Stimulated activated naive CD8-positive, alpha-beta T cell treated with anti-CD3 and anti-CD28 coated beads, Interleukin-15, Interleukin-2, amounts not matched to agents 100 U/mL and 50 U/mL, for 24 hours (primary cell): Measurements from ENCODE around the gene COL4A3.
"Not testable (repeated sequence)": the region's sequence is repeated elsewhere in the genome, so short reads cannot be mapped to it uniquely, and the experiment has no call there.

Experiments used
- ATAC-seq: fragments of 150-1000 bp; cut with Tn5 transposase; one replicate; pipeline ENCODE4 v1.10.0; 2021
- DNase-seq: peaks from one replicate; pipeline ENCODE4 v3.0.0; 2021

Gene COL4A3

DNA sequence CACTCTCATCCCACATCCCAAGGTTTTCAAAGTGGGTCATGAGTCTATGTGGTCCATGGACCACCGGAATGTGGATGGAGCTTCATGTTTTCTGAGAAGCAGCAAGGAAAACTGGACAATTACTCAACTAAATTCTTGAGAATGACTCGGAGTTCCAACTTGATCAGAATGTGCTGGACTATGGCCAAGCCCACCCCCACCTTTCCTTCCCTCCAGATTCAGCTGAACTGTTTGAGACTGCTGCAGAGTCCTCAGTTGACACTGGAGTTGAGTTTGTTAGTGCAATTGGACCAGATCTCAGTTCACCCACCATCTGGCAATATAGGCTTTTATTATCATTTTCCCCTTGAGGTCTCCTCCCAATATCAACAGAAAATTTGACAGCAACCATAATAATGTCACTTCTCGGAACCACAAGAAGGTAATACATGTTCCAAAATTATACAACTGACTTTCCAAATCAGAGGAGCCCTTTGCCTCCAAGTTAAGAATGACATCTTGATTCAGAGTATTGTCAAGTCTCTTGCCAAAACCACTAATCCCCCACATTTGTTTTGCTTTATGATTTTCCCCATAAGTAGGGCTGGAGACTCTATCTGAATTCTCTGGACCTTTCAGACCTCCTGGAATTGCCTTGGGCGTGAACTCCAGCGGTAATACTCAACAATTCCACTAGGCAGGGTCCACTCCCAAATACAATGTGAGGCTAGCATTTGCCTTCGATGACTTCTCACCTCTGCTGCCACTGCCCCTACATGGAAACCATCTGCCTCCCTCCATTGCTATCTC is 9.2 kb upstream of the COL4A3 start:
- ATAC-seq (no peak), DNase-seq (no peak)

GRCh38 chr2:227160164-227160563 is 4.3 kb upstream of the COL4A3 start:
- DNase-seq (no peak), ATAC-seq (no peak)

DNA sequence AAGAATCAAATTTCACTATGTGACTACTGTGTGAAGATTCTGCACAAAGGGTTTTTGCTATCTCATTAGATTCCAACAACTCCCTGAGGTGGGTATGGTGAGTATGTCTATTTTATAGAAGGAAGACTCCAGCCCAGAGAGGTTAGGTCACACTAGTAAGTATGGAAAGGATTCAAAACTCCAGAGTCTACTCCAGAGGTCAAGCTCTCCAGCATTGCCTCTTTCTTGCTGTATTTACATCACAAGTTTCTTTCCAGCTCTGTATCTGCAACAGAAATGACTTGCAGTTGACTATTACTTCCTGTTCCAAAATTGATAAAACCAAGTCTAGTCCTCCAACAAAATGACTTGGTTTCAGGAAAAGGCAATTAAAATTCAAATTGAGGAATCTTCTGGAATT is 2.5 kb upstream of the COL4A3 start:
- DNase-seq: no peak
- ATAC-seq: no peak

- ATAC-seq: no peak
- no peak for DNase-seq
Measured at GRCh38 chr2:227163485-227163997, 883 bp upstream of the COL4A3 start.

- DNase-seq: peak; percentile 14
Measured at GRCh38 chr2:227164763-227165291, 403 bp downstream of the COL4A3 start.

DNA sequence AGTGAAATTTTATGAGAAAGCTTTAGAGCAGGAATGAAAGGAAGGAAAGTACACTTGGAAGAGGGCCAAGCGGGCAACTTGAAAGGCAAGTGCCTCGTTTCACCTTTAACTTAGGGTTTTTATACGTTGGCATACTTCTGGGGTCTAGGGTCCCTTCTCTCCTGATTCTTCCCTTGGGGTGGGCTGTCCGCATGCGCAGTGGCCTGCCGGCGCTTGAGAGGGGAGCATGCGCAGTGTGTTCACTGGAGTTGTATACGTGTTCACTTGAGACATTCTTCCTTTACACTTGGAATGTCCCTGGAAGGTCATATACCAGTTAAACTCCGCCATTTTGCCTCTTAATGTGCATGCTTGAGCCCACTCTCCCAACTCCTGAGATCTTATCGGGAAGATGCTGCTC is 7.4 kb downstream of the COL4A3 start:
- ATAC-seq, DNase-seq: not testable (repeated sequence)

More at GRCh38 chr2:227164763-227165291, 403 bp downstream of the COL4A3 start:
- ATAC-seq: peak; percentile 73

DNA sequence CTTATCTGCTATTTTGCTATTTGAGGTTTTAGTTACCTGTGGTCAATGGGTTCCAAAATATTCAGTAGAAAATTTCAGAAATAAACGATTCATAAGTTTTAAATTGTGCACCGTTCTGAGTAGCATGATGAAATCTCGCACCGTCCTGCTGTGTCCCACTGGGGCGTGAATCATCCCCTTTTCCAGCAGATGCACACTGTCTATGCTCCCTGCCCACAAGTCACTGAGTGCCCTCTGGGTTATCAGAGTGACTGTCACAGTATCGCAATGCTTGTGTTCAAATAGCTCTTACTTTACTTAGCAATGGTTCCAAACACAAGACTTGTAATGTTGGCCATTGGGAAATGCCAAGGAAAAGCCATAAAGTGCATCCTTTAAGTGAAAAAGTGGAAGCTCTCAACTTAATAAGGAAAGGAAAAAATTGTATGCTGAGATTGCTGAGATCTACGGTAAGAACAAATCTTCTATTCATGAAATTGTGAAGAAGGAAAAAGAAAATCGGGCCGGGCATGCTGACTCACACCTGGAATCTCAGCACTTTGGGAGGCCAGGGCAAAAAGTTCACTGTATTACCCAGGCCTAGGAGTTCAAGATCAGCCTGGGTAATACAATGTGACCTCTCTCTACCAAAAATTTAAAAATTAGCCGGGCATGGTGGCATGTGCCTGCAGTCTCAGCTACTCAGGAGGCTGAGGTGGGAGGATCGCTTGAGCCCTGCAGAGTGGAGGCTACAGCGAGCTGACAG is 13.3 kb downstream of the COL4A3 start:
- ATAC-seq: no peak

DNA sequence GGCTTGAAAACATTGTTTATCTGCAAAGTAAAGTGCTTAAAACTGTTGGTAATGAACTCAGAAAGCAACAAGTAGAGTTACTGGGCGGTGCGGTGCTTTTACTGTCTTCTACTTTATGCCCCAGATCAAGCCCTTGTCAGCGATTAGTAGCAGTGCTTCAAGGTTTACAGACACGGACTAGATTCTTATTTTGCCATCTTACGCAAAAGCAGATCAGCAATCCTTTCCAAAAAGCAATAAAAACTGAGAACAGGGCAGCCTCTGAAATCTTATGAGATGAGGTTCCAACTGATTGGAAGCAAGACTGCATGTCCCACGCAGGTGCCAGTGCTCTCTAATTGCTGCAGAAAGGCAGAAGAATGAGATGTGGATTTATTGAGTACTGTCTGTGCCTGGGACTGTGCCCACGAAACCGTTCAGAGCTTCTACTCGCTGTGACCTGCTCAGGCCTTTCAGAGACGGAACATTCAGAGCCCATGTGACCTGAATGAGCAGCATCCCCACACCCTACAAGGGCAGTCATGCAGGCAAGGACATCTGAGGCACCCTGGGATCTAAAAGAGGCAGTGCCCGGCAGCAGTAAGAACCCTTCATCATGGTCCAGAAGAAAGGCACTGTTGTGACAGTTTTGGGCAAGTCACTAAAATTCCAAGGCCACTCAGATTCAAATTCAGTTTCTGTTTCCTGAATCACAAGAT is 15.7 kb downstream of the COL4A3 start:
- ATAC-seq: no peak
- DNase-seq: no peak

More for the DNA sequence above, 13.3 kb downstream of the COL4A3 start:
- DNase-seq: no peak

DNA sequence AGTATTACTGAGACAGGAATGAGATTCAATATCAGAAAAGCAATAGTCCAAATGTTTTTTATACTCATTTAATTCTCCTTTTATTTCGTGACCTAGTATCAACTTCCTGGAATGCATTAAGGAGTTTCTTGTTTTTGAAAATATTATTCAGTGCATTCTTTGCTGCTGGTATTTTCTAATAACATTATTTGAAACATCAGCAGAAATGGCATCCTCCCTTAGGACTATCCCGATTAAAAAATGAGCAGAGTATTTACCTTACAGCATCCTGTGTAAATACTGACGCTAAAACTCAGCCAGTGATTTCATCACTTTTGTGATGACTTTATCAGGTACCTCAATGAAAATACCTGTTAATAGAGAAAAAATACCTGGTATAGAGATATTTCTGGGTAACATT is 16.3 kb downstream of the COL4A3 start:
- DNase-seq (no peak), ATAC-seq (no peak)

- ATAC-seq: no peak
- no peak for DNase-seq
Measured at GRCh38 chr2:227182765-227183164, 18.3 kb downstream of the COL4A3 start.

DNA sequence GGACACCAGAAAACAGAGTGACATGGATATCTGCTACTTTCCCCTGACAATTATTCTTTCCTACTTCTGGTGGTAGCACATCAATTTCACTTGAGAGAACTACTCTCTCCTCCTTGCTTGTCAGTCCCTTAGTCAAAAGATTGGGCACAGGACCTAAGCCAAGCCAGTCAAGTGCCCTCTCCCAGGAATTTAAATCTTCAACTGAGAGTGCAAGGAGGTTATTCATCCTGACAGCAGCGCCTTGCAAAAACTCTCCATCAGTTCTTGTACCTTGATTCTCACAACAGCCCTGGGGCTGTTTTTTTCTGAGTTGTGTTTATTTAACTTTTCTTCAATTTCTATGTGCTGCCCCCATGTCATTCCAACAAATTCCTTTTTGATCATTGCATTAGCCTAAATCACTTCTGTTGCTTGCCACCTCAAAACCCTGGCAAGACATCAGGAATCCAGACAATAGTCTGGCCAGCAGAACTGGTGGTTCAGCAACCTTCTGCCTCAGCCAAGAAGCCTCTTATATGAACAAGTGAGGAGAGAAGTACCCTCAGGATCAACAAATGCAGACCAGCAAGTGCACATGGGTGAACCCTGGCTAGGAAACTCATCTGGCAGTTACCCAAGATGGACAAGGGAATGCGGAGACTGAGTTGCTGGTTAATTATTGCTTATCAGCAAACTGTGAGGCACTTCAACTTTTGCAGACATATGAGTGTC is 19.4 kb downstream of the COL4A3 start:
- no peak for ATAC-seq
- no peak for DNase-seq

- no peak for DNase-seq
- no peak for ATAC-seq
Measured at GRCh38 chr2:227185615-227186232, 21.3 kb downstream of the COL4A3 start.

GRCh38 chr2:227186751-227187150 is 22.3 kb downstream of the COL4A3 start:
- no peak for DNase-seq

GRCh38 chr2:227188292-227188691 is 23.9 kb downstream of the COL4A3 start:
- no peak for ATAC-seq
- no peak for DNase-seq

More at GRCh38 chr2:227186751-227187150, 22.3 kb downstream of the COL4A3 start:
- ATAC-seq: no peak

DNA sequence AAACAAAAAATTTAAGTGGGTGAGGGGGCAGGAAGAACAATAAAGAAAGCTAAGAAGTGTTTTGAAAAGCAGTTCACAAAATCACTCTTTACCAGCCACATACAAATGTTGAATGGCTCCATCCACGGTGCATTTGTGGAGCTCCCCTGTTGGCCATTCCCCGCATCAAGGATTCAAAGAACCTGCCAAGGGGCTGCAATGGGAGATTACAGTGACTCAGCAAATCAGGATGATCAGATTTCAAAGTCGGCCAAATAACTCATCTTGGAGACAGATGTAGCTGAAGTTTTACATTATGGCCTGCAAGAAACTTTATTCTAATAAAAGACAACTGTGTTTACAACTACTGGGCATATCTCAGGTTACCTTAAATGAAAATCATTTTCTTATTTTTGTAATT is 26.9 kb downstream of the COL4A3 start:
- DNase-seq (no peak), ATAC-seq (no peak)

DNA sequence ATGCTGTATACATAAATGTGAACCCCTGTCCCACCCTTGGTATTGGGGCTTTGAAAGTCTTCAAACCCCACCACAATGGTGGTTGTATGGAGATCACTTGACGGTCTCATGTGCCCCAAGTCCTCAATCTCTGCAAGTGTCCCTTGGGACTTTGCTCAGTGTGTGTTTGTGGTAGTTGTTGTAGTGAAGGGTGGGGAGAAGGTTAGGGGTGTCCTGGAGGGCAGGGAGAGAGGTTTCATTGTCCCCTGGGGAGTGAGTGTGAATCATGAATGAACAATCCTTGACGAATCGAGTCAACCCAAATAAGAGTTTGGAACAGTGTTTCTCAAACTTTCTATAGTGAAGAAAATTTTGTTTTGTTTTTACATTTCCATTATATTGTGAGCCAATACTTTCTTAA is 28.1 kb downstream of the COL4A3 start:
- ATAC-seq (no peak), DNase-seq (no peak)

DNA sequence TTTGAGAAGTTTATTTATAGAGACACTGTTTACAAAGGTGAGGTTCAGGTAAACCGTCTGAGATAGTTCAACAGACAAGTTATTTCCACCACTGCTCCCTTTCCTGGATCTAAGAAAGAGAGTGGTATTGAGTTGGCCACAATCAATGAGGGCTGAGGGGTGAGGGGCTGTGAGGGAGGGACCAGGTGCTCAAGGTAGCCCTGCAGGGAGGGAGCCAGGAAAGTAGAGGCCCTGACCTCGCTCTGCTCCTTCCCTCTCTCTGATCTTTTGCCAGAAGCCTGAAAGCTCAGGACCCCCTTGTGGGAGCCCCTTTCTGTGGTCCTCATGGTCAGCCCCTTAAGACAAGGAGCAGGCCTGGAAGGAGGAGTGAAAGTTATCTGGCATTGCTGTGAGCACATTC is 29.8 kb downstream of the COL4A3 start:
- ATAC-seq (no peak), DNase-seq (no peak)

- ATAC-seq (no peak), DNase-seq (no peak)
Measured at GRCh38 chr2:227198866-227199265, 34.4 kb downstream of the COL4A3 start.

DNA sequence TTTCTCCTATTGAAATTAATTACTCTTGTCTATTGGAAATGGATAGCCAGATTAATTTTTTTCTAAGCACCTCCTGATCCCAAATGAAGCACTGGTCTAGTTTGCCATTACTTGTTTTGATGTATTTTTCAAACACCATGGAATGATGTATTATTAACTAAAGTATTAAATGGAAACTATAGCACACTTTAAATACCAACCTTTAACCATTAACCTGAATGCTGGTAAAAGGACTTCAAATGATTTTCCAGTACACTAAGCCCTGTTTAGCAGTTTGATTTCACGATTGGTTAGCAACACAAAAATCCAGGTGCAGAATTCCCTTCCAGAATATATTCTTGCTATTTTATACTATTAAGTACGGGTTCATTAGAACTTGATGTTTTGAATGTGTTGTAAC is 37.3 kb downstream of the COL4A3 start:
- DNase-seq: no peak

DNA sequence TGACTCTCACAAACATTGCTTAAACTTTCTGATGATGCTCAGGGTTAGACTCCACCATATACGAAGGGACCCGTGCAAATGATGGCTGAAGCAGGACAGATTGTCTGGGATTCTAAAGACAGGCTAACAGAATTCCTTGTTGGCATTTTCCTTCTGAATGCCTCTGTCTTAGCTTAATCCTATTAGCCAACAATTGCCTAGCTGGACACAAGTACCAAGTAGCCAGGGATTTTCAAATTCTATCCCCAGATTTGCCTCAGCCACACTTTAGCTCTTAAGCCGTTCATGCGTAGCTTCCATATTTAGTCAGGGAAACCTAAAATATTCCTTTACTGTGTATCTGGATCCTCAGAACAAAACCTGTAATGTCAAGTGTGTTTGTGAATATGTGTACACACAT is 40.0 kb downstream of the COL4A3 start:
- DNase-seq: no peak

More for the DNA sequence above, 37.3 kb downstream of the COL4A3 start:
- no peak for ATAC-seq

DNA sequence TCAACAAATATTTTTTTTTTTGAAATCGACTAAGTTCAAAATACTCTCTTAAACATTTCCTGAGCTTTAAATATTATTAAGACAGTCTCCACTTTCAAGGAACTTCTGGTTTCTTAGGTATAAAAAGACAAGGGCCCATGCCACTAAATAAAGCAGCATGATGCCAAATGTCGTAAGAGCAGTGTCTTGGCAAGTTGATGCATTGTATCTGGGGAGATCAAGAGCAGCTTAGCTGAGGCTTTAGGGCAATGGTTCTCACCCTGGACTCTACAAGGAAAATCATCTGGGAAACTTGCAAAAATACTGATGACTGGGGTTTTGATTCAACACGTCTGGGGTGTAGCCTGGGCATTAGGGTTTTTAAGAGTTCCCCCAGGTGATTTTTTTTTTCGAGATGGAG is 41.3 kb downstream of the COL4A3 start:
- no peak for DNase-seq
- ATAC-seq: no peak

More for the DNA sequence above, 40.0 kb downstream of the COL4A3 start:
- ATAC-seq: no peak
